SW480 (cell line): ENCODE results near the gene CCDC91.
"Not testable (repeated sequence)": the region's sequence is repeated elsewhere in the genome, so short reads cannot be mapped to it uniquely, and the experiment has no call there.

Experiments
- DNase-seq: peaks from one replicate; pipeline ENCODE4 v3.0.0-alpha.2; 2016; ENCODE audit warnings: low spot score

Gene CCDC91

DNA sequence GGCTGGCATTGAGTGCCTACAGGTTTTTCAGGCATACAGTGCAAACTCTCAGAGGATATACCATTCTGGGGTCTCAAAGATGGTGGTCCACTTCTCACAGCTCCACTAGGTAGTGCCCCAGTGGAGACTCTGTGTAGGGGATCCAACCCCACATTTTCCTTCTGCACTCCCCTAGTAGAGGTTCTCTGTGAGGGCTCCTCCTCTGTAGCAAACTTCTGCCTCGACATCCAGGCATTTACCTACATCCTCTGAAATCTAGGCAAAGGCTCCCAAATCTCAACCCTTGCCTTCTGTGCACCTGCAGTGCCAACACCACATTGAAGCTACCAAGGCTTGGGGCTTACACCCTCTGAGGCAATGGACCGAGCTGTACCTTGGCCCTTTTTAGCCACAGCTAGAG is 179.2 kb downstream of the CCDC91 start:
- DNase-seq = no peak

DNA sequence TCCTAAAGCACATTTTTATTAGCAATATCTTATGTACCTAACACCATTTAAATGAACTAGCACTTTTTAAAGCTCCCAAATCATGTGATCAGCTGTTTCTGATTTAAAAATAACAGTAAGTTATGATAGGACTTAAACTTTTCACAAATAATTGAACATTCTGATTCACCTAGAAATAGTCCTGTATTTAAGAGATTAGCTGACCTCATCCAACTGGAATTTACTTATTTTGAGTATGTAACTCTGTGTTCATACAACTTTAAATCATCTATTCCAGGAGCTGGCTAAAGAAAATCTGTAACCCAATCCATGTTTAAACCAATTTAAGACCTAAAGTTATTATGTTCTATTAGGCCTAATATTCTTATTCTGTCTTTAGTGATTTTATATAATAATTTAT is 184.3 kb downstream of the CCDC91 start:
- no peak for DNase-seq

DNA sequence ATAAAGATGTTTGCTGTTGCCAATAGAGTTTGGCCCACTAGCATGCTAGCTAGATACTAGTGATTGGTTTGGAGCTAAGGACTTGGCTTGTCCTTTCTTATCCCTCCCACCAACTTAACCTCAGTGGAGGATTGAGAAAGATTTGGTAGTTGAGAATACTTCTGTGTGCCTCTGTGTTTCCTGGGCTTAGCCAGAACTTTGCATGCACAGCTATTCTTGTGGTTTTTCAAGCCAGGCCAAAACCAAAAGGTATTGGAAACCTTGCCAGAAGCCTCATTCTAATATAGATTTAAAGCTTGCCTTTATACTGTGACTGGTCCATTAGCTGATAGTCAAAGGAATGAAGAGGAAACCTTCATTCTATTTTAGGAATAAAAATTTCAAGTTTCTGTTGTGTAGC is 188.5 kb downstream of the CCDC91 start:
- DNase-seq = no peak

DNA sequence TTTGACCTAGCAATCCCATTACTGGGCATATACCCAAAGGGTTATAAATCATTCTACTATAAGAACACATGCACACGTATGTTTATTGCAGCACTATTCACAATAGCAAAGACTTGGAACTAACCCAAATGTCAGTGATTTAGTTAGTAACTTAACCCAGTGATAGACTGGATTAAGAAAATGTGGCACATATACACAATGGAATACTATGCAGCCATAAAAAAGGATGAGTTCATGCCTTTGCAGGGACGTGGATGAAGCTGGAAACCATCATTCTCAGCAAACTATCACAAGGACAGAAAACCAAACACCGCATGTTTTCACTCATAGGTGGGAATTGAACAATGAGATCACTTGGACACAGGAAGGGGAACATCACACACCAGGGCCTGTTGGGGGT is 189.5 kb downstream of the CCDC91 start:
- DNase-seq = not testable (repeated sequence)

DNA sequence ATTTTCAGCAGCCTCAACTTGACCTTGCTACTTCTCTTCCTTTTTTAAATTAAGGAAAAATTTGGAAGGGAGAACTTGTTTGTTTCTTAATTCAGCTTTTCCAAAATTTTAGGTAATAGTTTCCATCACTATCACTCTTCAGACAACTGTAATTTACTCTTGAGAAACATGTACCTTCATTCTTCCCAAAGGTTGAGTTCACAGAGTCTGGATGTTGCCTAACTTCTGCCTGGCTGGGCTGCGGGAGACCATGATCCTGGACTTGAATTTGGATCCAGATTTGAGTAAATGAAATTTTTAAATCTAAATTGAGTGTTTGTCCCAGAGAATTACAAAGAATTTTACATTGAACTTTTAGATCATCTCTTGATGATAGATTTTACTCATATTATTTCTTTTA is 193.1 kb downstream of the CCDC91 start:
- no peak for DNase-seq

DNA sequence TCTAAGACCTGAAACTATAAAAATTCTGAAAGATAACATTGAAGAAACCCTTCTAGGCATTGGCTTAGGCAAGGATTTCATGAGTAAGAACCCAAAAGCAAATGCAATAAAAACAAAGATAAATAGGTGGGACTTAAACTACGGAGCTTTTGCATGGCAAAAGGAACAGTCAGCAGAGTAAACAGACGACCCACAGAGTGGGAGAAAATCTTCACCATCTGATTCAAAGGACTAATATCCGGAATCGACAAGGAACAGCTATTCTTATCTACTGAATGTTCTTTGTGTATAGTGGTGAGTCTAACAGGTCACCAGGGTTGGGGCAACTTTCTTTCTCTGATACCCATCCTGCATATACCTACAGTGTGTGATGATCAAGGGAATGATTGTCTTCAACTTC is 198.6 kb downstream of the CCDC91 start:
- DNase-seq = no peak

DNA sequence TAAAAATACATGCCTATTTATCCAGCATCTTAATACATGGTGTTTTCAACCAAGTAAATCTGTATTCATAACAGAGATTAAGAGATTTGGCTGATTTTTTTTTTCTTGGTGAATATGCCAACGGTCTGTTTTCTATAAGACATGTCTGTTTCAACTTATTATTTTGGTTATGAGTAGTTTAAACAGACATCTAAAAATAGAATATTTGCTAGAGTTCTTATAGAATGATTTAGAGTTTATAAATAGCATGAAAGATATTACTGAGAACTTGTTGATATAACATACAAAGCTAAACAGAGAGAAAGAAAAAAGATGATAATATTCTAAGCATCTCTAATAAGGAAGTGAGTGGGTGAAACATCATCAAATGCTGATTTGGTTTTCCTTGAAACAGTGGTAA is 199.9 kb downstream of the CCDC91 start:
- no peak for DNase-seq

DNA sequence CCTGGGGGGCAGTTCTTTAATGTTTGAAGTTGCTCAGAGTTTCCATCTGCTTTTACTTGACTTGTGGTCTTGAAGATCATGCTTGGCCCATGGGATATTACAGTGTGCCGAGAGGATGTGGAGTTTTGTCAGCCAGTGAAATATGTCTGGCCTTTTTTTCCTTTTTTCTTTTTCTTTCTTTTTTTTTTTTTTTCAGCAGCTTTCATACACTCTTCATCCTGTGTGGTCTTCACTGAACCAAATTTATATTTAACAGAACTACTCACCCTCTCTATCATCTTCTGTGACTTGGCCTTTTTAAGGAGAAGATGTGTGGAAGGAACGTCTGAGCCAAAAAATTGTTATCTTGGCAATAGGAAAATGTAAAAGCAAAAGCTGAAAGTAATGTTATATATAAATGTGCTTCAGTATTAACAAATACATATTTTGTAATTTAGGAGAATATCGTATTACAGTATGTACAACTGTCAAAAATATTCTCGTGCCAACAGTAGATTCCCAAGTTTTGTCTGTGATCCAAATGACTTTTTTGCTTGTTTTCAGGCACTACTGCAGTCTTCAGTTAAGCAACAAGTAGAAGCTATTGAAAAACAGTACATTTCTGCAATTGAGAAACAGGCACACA is 200.6 kb downstream of the CCDC91 start:
- DNase-seq = no peak

DNA sequence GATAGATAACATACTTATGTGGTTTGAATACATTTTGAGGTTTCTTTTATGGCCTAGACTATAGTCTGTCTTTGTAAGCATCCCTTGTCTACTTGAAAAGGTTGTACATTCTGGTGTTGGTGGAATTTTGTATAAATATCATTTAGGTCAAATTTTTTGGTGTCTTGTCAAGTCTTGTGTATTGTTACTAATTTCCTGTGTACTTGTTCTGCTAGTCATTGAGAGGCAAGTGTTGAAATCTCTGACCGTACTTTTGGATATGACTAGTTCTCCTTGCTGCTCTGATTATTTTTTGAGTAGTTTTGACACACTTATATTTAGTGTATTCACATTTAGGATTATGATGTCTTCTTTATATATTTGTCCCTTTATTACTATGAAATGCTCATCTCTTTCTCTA is 219.6 kb downstream of the CCDC91 start:
- DNase-seq = no peak

DNA sequence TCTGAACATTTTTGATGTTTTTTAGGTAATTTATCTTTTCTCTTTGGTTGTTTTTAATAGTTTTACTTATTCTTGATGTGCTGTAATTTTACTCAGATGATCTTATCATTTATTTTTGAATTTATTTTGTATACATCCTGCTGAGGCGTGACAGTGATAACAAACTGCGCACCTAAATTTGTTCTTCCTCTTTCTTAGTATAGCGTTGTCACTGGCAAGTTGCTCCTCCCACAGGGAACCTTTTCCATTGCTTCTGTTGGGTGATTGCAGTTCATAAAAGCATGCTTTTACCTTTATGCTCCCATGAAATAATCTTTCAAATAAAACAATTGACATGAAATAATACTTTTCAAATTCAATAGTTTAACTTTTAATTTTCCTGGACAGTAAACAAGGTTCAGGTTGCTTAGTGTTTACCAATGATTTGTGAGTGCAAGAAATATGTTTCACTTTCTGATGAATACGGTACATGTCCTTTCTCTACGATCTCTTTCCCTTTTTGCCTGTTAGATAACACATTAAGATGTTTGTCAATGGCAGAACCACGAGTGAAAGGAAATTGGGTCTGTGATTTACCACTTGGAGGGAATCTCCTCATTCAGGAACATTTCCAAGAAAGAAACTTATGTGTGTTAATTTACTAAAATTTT is 223.3 kb downstream of the CCDC91 start:
- DNase-seq = no peak

DNA sequence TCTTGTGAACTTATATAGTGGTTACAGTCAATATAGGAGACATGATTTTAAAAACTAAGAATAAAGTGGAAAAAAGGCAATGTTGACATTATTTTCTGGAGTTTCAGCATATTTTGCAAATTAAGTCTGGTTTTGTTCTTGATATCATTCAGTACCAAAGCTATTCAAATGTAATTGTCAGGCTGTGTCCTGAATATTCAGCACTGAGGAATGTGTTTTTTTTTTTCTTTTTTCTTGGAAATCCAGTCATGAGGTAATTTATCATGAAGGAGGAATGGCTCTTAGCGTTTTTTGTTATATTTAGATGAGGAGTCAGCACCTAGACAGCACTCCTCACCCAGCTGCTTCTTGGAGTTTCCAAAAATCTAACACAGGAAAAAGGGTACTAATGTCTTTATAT is 225.5 kb downstream of the CCDC91 start:
- DNase-seq = no peak

DNA sequence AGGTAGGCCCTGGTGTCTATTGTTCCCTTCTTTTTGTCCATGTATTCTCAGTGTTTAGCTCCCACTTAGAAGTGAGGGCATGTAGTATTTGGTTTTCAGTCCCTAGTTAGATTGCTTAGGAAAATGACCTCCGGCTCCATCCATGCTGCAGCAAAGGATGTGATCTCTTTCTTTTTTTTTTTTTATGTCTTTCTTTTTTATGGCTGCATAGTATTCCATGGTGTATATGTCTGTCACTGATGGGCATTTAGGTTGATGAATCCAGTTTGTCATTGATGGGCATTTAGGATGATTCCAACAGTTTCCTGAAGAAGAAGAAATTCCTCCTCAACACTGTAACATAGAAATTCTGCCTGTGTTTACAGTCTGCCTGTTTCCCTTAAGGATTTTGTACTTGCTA is 231.1 kb downstream of the CCDC91 start:
- no peak for DNase-seq

DNA sequence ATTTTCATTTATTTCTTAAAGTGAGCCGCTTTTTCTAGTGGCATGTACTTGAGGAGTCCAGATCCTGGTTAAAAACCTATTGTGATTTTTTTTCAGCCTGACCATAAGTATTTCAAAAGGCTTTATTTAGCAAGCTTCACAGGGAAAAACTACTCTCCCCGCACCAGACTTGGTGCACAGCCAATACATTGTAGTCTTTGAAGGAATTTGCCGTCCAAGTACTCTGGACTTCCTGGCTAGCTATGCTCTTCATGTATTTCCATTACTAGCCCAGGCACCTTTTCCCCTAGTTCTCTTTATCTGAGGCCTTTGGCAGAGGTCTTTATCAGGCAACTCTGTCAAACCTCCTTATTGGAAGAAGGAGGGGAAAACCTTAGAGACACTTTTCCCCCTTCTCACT is 234.7 kb downstream of the CCDC91 start:
- DNase-seq = no peak

DNA sequence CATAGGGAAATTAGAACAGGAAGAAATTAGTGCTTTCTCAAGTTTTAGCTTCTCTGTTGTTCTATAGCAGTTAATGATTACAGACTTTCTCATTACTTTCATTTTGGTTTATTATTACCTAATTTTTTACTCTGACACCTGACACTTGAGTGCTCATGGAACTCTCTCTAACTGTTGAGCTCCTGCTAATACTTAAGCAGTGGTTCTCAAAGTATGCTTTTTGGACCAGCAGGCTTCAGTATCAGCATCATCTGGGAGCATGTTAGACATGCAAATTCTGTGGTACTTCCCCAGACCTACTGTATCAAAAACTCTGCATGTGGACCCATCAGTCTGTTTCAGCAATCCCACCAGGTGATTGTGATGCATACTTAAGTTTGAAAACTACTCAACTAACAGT is 235.3 kb downstream of the CCDC91 start:
- no peak for DNase-seq

DNA sequence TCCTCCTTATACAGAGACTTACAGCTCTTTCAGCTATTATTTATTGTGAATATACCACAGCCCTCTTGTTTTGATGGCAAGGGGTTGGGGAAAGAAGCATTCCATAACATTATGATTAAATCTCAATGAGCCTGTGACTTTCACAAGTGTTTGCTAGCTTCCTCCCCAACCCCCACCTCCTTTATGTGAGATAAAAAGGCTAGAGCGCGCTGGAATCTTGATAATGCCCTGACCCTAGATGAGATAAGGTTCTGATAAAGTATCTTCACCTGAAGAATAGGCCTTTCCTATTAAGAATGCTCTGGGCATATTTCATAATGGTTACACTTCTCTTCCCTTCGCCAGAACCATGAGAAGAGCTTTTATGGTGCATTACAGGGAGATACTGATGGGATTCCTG is 236.8 kb downstream of the CCDC91 start:
- DNase-seq = no peak

DNA sequence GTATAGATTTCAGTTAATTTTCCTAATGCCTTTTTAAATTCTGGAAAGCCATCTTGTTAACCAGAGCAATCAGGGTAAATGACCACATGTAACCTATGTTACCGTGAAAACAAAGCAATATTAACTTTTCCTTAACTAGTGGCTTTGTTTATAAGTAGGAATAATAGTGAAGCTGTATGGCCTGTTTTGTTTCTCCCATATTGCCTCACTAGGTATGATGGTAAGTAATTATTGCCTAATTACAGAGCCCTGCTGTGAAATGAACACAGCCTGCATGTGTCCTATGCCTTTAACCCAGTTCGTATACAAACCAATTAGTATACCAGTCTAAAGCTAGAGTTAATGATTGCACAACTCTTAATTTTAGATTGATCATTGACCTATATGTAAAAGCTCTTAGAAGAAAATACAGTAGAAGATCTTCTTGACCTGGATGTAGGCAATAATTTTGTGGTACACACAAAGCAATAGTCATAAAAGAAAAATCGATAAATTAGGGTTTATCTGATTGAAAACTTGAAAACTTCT is 249.9 kb downstream of the CCDC91 start:
- no peak for DNase-seq

DNA sequence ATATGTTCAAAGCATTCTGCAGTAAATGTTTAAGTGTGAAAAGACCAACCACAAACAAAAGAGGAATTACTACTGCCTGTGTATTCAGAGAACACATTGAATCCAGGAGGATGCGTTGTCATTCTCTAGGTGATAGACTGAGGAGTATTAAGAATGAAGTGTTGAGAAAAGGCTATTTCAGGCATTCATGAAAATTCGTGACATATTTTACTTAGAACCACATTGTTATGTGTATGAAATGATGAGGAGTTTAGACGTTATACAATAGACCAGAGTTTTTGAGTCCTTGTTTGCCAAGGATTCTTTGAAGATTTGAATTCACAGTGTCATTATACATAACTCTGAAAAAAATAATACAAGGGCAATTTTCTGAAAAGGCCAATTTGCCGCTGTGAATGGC is 251.8 kb downstream of the CCDC91 start:
- no peak for DNase-seq

DNA sequence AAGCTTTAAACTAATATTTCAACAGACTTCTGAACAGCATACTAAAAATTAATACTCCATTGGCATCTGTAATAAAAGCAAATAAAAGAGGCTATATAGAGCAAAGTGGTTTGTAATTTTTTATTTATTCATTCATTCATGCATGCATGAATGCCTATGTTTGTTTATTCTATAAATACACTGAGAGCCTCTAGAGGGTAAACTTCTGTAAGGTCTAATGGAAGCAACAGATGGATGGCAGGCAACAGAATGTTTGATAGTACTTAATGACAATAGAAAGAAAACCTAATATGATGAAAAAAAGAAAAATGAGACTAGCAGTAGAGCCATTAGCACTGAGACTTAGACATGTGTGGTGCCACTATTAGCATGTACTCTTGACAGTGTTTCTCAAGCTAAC is 253.1 kb downstream of the CCDC91 start:
- no peak for DNase-seq

DNA sequence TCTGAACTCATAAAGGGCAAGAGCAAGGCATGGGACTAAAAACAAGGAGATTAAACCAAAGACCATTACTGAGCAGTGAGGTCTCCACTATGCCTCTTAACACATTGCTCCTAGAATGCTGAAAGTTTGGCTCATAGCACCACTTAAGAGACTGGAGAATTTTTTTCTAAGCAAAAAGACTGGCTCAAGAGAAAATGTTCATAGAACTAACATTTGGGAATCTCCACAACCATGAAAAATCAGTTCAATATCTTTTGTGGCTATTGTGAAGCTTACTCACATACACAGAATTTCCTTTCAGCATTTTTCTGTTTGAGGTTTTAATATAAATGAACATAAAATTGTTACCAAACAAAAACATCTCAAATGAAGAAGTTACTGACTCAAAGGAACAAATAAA is 255.8 kb downstream of the CCDC91 start:
- no peak for DNase-seq

DNA sequence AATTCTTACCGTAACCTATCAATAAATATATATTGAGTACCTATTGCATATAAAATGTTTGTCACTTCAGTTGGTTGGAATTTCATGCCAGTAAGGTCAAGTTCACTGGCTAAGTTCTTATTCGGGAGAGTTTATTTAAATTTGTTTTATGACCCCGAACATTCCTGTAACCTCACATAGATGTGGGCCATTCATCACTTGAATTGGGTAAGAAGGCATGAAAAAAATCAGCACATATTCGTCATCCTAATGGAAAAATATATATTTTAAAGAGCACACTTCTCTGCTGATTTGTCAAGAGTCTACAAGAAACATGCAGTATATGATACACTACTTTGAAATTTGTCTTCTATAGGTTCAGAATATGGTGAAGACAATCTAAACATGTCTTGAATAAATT is 263.4 kb downstream of the CCDC91 start:
- no peak for DNase-seq

DNA sequence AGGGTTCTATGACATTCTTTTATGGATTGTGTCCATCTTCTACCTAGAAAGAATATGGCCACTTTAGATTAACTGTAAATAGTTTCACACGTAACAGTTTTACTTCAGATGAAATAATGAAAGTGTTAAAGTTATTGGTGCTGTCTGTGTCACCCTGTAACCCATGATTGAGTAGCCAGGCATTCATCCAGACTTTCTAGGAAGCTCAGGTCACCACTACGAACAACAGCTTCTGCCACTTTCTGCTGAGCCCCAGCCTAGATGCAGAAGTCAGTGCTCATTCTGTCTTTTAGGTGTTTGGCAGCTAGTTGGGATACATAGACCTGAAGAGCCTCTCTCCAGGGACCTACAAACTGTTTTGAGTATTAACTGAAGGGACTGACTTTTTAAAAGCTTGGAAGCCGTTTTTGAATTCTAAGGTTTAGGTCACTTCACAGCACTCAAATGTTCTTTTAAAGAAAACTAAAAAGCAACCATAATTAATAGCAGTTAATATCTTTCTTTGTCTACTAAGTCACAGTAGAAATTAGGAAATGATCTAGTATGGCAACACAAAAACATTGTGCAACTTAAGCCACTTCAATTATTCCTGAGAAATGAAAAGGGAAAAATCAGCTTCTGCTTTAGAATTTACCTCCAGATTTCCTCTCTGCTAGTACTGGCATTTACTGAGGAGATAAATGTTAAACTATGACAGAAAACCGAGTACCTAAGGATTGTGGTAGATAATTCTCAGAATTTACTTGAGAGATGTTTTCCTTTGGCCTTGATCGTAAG is 266.9 kb downstream of the CCDC91 start:
- DNase-seq = no peak

DNA sequence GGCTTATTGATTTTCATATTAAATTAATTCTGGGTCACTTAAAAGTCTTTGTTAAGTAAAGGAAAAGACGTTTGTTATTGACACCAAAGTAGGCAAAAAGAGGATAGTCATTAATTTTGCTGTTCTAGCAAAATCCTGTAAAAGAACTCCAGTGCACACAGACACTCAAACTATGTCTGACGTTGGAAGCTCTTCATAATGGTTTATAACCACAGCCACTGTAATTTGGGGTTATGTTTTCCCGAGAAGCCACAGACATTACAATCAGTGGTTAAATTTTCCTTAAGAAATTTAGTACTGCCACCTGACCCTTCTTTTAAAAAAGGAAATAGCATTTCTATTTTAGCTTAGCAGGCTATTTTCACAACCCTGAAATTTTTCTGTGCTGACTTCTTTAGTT is 267.5 kb downstream of the CCDC91 start:
- DNase-seq = peak; percentile 3

DNA sequence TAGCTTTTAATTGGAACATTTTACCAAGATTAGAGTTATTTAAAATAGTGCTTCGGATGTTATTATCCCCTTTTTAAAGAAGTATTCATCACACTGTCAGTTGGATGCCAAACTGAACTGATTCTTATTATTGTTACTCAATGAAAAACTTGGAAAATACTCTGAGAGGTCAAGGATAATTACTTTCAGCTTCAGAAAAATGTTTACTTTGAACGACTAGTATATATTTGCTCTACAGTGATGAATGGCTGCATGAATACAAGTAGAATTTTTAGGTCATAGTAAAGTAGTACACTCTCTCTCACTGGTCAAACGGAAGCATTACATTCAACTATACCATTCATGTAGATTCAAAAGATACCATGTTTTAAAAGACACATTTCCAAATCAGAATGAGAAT is 269.2 kb downstream of the CCDC91 start:
- DNase-seq = no peak
